ENCODE data around the gene SSRP1. TPM values are rescaled to one million over a fixed set of nuclear protein-coding genes. Genes with fewer than 3 reads are reported as not detected.

The SSRP1 gene
- total and polyA plus RNA-seq, 9 of the 15 experiments (the other 6 are each of a cell fraction or from before 2014, with no cell fraction given): 91.1 to 416 (median 245) TPM

DNA sequence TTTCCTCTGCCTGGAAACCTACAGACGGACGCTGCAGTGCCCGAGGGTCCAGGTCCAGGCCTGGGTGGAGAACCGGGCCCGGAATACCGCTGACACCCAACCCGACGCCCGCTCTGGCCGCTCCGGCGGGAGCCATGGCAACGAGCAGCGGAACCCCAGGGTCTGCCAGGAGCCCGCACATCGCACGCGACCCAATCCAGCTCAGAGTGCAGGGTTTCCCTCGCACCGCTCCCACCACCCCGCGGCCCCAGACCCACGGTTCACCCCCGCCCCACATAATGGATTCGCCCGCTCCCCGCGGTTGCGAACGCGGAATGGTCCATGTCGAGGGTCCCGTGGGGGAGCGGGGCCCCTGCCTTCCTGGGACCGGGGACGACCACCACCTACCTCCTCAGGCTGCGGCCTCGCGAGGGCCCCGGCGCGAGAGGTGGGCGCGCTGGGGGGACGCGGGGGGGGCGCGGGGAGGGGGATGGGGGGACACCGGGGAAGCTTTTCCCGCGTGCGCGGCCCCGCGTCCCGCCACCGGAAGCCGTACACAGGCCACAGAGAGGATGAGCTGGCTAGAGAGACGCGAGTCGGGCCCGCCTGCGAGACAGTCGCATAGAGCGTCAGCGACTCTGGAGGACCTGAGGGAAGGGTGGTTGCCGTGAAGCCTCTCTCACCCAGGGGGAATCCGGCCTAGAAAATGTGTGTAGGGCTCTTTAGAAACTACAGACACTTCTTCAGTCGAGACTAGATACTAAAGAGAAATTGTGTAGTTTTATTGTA is at the start of gene SSRP1 (continued):
- TF ChIP-seq MTF1 (CRISPR knock-in tag; IDR thresholded peaks at IDR 0.05; ENCODE audit: borderline replicate concordance) (no peak), ELF2 (CRISPR knock-in tag; IDR thresholded peaks at IDR 0.05) (no peak), RBM17 (IDR thresholded peaks at IDR 0.05; ENCODE audit: borderline replicate concordance, low read depth, low read length) (no peak), KDM1A (IDR thresholded peaks at IDR 0.05) (no peak), ZC3H11A (IDR thresholded peaks at IDR 0.05; ENCODE audit: low read depth, low read length) (no peak), SRSF1 (IDR thresholded peaks at IDR 0.05; ENCODE audit: low read depth, low read length) (no peak), ZNF589 (CRISPR knock-in tag; IDR thresholded peaks at IDR 0.05; ENCODE audit: low read depth) (no peak), CTBP1 (IDR thresholded peaks at IDR 0.05; ENCODE audit: borderline replicate concordance) (no peak), KAT2B (IDR thresholded peaks at IDR 0.05; ENCODE audit: low read depth, low read length) (no peak), PCBP2 (IDR thresholded peaks at IDR 0.05; ENCODE audit: low read depth, low read length, poor library complexity, severe bottlenecking) (no peak), SNIP1 (IDR thresholded peaks at IDR 0.05; ENCODE audit: low read depth) (peak; percentile 97), MXI1 (IDR thresholded peaks at IDR 0.05; ENCODE audit: low read depth, low read length) (0 out of 2 replicates have a peak, but pooled peaks have one; percentile 45), NR2F6 (CRISPR knock-in tag; IDR thresholded peaks at IDR 0.05) (no peak), ATF1 (CRISPR knock-in tag; IDR thresholded peaks at IDR 0.05) (0 out of 2 replicates have a peak, but pooled peaks have one; percentile 2), ATF1 (tag; IDR thresholded peaks at IDR 0.05) (no peak; the same call in 1 of the 2 replicates)
- TF ChIP-seq, protein P1, sequence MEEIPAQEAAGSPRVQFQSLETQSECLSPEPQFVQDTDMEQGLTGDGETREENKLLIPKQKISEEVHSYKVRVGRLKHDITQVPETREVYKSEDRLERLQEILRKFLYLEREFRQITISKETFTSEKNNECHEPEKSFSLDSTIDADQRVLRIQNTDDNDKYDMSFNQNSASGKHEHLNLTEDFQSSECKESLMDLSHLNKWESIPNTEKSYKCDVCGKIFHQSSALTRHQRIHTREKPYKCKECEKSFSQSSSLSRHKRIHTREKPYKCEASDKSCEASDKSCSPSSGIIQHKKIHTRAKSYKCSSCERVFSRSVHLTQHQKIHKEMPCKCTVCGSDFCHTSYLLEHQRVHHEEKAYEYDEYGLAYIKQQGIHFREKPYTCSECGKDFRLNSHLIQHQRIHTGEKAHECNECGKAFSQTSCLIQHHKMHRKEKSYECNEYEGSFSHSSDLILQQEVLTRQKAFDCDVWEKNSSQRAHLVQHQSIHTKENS (CRISPR knock-in tag; IDR thresholded peaks at IDR 0.05): no peak
- TF ChIP-seq, protein P2, sequence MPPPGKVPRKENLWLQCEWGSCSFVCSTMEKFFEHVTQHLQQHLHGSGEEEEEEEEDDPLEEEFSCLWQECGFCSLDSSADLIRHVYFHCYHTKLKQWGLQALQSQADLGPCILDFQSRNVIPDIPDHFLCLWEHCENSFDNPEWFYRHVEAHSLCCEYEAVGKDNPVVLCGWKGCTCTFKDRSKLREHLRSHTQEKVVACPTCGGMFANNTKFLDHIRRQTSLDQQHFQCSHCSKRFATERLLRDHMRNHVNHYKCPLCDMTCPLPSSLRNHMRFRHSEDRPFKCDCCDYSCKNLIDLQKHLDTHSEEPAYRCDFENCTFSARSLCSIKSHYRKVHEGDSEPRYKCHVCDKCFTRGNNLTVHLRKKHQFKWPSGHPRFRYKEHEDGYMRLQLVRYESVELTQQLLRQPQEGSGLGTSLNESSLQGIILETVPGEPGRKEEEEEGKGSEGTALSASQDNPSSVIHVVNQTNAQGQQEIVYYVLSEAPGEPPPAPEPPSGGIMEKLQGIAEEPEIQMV (tag; conservative IDR thresholded peaks at IDR 0.05; ENCODE audit: low read depth): no peak
- TF ChIP-seq, protein P3, sequence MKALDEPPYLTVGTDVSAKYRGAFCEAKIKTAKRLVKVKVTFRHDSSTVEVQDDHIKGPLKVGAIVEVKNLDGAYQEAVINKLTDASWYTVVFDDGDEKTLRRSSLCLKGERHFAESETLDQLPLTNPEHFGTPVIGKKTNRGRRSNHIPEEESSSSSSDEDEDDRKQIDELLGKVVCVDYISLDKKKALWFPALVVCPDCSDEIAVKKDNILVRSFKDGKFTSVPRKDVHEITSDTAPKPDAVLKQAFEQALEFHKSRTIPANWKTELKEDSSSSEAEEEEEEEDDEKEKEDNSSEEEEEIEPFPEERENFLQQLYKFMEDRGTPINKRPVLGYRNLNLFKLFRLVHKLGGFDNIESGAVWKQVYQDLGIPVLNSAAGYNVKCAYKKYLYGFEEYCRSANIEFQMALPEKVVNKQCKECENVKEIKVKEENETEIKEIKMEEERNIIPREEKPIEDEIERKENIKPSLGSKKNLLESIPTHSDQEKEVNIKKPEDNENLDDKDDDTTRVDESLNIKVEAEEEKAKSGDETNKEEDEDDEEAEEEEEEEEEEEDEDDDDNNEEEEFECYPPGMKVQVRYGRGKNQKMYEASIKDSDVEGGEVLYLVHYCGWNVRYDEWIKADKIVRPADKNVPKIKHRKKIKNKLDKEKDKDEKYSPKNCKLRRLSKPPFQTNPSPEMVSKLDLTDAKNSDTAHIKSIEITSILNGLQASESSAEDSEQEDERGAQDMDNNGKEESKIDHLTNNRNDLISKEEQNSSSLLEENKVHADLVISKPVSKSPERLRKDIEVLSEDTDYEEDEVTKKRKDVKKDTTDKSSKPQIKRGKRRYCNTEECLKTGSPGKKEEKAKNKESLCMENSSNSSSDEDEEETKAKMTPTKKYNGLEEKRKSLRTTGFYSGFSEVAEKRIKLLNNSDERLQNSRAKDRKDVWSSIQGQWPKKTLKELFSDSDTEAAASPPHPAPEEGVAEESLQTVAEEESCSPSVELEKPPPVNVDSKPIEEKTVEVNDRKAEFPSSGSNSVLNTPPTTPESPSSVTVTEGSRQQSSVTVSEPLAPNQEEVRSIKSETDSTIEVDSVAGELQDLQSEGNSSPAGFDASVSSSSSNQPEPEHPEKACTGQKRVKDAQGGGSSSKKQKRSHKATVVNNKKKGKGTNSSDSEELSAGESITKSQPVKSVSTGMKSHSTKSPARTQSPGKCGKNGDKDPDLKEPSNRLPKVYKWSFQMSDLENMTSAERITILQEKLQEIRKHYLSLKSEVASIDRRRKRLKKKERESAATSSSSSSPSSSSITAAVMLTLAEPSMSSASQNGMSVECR (CRISPR knock-in tag; IDR thresholded peaks at IDR 0.05): peak; percentile 6; the same call in 1 of the 2 replicates
- TF ChIP-seq, protein P4, sequence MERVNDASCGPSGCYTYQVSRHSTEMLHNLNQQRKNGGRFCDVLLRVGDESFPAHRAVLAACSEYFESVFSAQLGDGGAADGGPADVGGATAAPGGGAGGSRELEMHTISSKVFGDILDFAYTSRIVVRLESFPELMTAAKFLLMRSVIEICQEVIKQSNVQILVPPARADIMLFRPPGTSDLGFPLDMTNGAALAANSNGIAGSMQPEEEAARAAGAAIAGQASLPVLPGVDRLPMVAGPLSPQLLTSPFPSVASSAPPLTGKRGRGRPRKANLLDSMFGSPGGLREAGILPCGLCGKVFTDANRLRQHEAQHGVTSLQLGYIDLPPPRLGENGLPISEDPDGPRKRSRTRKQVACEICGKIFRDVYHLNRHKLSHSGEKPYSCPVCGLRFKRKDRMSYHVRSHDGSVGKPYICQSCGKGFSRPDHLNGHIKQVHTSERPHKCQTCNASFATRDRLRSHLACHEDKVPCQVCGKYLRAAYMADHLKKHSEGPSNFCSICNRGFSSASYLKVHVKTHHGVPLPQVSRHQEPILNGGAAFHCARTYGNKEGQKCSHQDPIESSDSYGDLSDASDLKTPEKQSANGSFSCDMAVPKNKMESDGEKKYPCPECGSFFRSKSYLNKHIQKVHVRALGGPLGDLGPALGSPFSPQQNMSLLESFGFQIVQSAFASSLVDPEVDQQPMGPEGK (CRISPR knock-in tag; IDR thresholded peaks at IDR 0.05; ENCODE audit: borderline replicate concordance): no peak

All from K562 (cell line).